Measurements from ENCODE around the gene CMTR1.

The CMTR1 gene

GRCh38 chr6:37432916-37433656, at the start of gene CMTR1:
CMTR1 (plus strand) TSS chr6:37433221; CDS start chr6:37435630, 2,409 bp downstream.
- H3K27ac ChIP-seq, result peak within 1 kb of the TSS; percentile 63
- no peak for TF ChIP-seq ZFX (IDR thresholded peaks at IDR 0.05; ENCODE audit: borderline replicate concordance)

- no peak overlapping the region for H3K27ac ChIP-seq
- TF ChIP-seq ZFX (IDR thresholded peaks at IDR 0.05; ENCODE audit: borderline replicate concordance) (no peak), CTCF (IDR thresholded peaks at IDR 0.05) (no peak)
These were observed 44.4 kb upstream of the CMTR1 start for GRCh38 chr6:37388578-37388977.

- H3K27ac ChIP-seq, result no peak overlapping the region
- TF ChIP-seq CTCF (IDR thresholded peaks at IDR 0.05) (no peak), ZFX (IDR thresholded peaks at IDR 0.05; ENCODE audit: borderline replicate concordance) (no peak)
These were observed 43.2 kb upstream of the CMTR1 start for GRCh38 chr6:37389857-37390256.

GRCh38 chr6:37391120-37391519, 41.9 kb upstream of the CMTR1 start:
- TF ChIP-seq CTCF (IDR thresholded peaks at IDR 0.05), result no peak
- no peak for TF ChIP-seq ZFX (IDR thresholded peaks at IDR 0.05; ENCODE audit: borderline replicate concordance)
- H3K27ac ChIP-seq, result no peak overlapping the region

GRCh38 chr6:37392821-37393220, 40.2 kb upstream of the CMTR1 start:
- H3K27ac ChIP-seq, result no peak overlapping the region
- TF ChIP-seq CTCF (IDR thresholded peaks at IDR 0.05) (no peak), ZFX (IDR thresholded peaks at IDR 0.05; ENCODE audit: borderline replicate concordance) (no peak)

- H3K27ac ChIP-seq, result no peak overlapping the region
- TF ChIP-seq ZFX (IDR thresholded peaks at IDR 0.05; ENCODE audit: borderline replicate concordance) (no peak), CTCF (IDR thresholded peaks at IDR 0.05) (no peak)
These were observed 39.6 kb upstream of the CMTR1 start for GRCh38 chr6:37393381-37393929.

GRCh38 chr6:37396571-37397180, 36.3 kb upstream of the CMTR1 start:
- TF ChIP-seq CTCF (IDR thresholded peaks at IDR 0.05) (no peak), ZFX (IDR thresholded peaks at IDR 0.05; ENCODE audit: borderline replicate concordance) (no peak)

More at GRCh38 chr6:37396571-37397180, 36.3 kb upstream of the CMTR1 start:
- no peak overlapping the region for H3K27ac ChIP-seq

Measured in 22Rv1 (cell line).